Naive thymus-derived CD4-positive, alpha-beta T cell (primary cell): ENCODE results near the gene ZBTB21. TPM values are rescaled to one million over a fixed set of nuclear protein-coding genes. Genes with fewer than 3 reads are reported as not detected.
"Not testable (repeated sequence)": the region's sequence is repeated elsewhere in the genome, so short reads cannot be mapped to it uniquely, and the experiment has no call there.

Source experiments
- ATAC-seq: fragments of 150-1000 bp; cut with Tn5 transposase; 2 replicates; pipeline ENCODE4 v1.10.0; 2021; ENCODE audit warnings: mild to moderate bottlenecking, moderate library complexity
- CTCF ChIA-PET: fragments of 350-600 bp; sonication (Branson Sonifier 250); formaldehyde crosslinking; loops from one replicate; lab custom pipeline; 2021; ENCODE audit warnings: antibody characterized with exemption; lab: Charles Lee
- POLR2A ChIA-PET: fragments of 350-600 bp; sonication (Branson Sonifier 250); formaldehyde crosslinking; loops from one replicate; lab custom pipeline; 2021; ENCODE audit warnings: antibody characterized with exemption, inconsistent platforms; lab: Charles Lee
- DNase-seq, 9 donors: peaks; one replicate each; pipeline versions ENCODE4 v3.0.0 to v3.0.0-alpha.2; 2020 to 2022; ENCODE audit warnings: mixed read lengths in 1 of 9
- H3K27ac ChIP-seq: one replicate; pipeline ENCODE4 v1.7.0; 2013; ENCODE audit warnings: mild to moderate bottlenecking, low read depth, low read length, moderate library complexity
- H3K27me3 ChIP-seq, 2 donors: one replicate each; pipeline ENCODE4 v1.7.0; 2013; ENCODE audit warnings: low read length in 2 of 2, mild to moderate bottlenecking in 2 of 2, moderate library complexity in 2 of 2; ENCODE audit not compliant: control insufficient read depth in 2 of 2, insufficient read depth in 2 of 2
- H3K36me3 ChIP-seq, 3 experiments: 1 replicate in 2 of 3; 2 replicates in 1 of 3; pipeline ENCODE4 v1.7.0; 2013; ENCODE audit warnings: low read length in 3 of 3, mild to moderate bottlenecking in 3 of 3, moderate library complexity in 1 of 3; ENCODE audit not compliant: insufficient read depth in 3 of 3, control insufficient read depth in 2 of 3
- H3K4me1 ChIP-seq, 2 donors: one replicate each; pipeline ENCODE4 v1.7.0; 2013; ENCODE audit warnings: low read length in 2 of 2, mild to moderate bottlenecking in 2 of 2, moderate library complexity in 1 of 2; ENCODE audit not compliant: control insufficient read depth in 2 of 2, insufficient read depth in 2 of 2
- H3K4me3 ChIP-seq: 2 replicates; pipeline ENCODE4 v1.7.0; 2013; ENCODE audit warnings: mild to moderate bottlenecking, low read length
- H3K9me3 ChIP-seq, 3 experiments: 1 replicate in 2 of 3; 2 replicates in 1 of 3; pipeline ENCODE4 v1.7.0; 2013; ENCODE audit warnings: low read length in 3 of 3; ENCODE audit not compliant: control insufficient read depth in 2 of 3
- H3K27ac Mint-ChIP-seq, 9 donors: one replicate each; pipeline ENCODE4 v1.8.0; 2020 to 2022; ENCODE audit warnings: mixed read lengths in 9 of 9, mild to moderate bottlenecking in 8 of 9, moderate library complexity in 5 of 9, inconsistent platforms in 2 of 9
- H3K27me3 Mint-ChIP-seq, 5 donors: one replicate each; pipeline ENCODE4 v1.8.0; 2021 to 2022; ENCODE audit warnings: mixed read lengths in 5 of 5, mild to moderate bottlenecking in 1 of 5
- H3K36me3 Mint-ChIP-seq, 5 donors: one replicate each; pipeline ENCODE4 v1.8.0; 2020 to 2022; ENCODE audit warnings: mixed read lengths in 5 of 5, mild to moderate bottlenecking in 3 of 5, inconsistent platforms in 1 of 5
- H3K4me1 Mint-ChIP-seq, 7 donors: one replicate each; pipeline ENCODE4 v1.8.0; 2020 to 2022; ENCODE audit warnings: mixed read lengths in 7 of 7, mild to moderate bottlenecking in 3 of 7, inconsistent platforms in 1 of 7
- H3K4me3 Mint-ChIP-seq, 10 donors: one replicate each; pipeline ENCODE4 v1.8.0; 2020 to 2022; ENCODE audit warnings: mild to moderate bottlenecking in 10 of 10, mixed read lengths in 10 of 10, moderate library complexity in 6 of 10, inconsistent platforms in 2 of 10
- H3K9me3 Mint-ChIP-seq, 11 donors: one replicate each; pipeline ENCODE4 v1.8.0; 2020 to 2022; ENCODE audit warnings: mixed read lengths in 11 of 11, mild to moderate bottlenecking in 4 of 11, inconsistent platforms in 1 of 11, moderate library complexity in 1 of 11
- intact Hi-C, 2 donors: fragments of 100-400 bp; cut with micrococcal nuclease; formaldehyde crosslinking; loops; one replicate each; pipeline ENCODE4 v1.15.1; 2023
- polyA plus RNA-seq, 2 donors: library from polyadenylated mRNA; unstranded; fragments of 300-500 nt; fragmentation: Illumina TruSeq; gene quantifications; one replicate each; pipeline ENCODE4 v1.2.3, GENCODE V29; 2021
- total RNA-seq, 6 experiments: library from RNA in 5 of 6; stranded (reverse) in 5 of 6; gene quantifications; 1 replicate in 5 of 6; 2 replicates in 1 of 6; pipeline ENCODE4 v1.2.3 and lab custom pipeline; 2021 to 2026

ZBTB21 gene
- total and polyA plus RNA-seq, 7 experiments from 2014 or later: 4.3 to 137 (median 24.3) TPM

GRCh38 chr21:41997657-41998056 is 12.5 kb downstream of the ZBTB21 start:
- POLR2A ChIA-PET: no interaction called here

GRCh38 chr21:41995577-41995976 is 14.6 kb downstream of the ZBTB21 start:
- Mint-ChIP-seq H3K36me3 (peaks cover 19 to 82% (median 65%) of the 10 kb centered on the region in 5 donors), H3K4me3 (no peak overlapping the region), H3K27ac (no peak overlapping the region), H3K9me3 (peaks cover 0 to 15% (median 3%) of the 10 kb centered on the region in 11 donors), H3K4me1 (peaks cover 0 to 7% (median 6%) of the 10 kb centered on the region in 7 donors), H3K27me3 (no peaks in the 10 kb centered on the region)
- intact Hi-C loops: no loop called here
- no peak for DNase-seq
- Histone ChIP-seq H3K4me1 (no peaks in the 10 kb centered on the region), H3K27me3 (no peaks in the 10 kb centered on the region), H3K36me3 (peaks cover 0 to 39% (median 13%) of the 10 kb centered on the region in 3 experiments), H3K27ac (no peak overlapping the region), H3K9me3 (no peaks in the 10 kb centered on the region), H3K4me3 (no peak overlapping the region)
- POLR2A ChIA-PET: no interaction called here
- no peak for ATAC-seq
- CTCF ChIA-PET: no interaction called here

More at GRCh38 chr21:41997657-41998056, 12.5 kb downstream of the ZBTB21 start:
- Histone ChIP-seq H3K4me1 (peaks cover 2 to 10% of the 10 kb centered on the region in 2 donors), H3K36me3 (peaks cover 0 to 29% (median 10%) of the 10 kb centered on the region in 3 experiments), H3K4me3 (no peak overlapping the region), H3K27ac (no peak overlapping the region), H3K9me3 (no peaks in the 10 kb centered on the region), H3K27me3 (no peaks in the 10 kb centered on the region)
- H3K27me3 Mint-ChIP-seq: no peaks in the 10 kb centered on the region
- intact Hi-C loops: no loop called here
- H3K4me1 Mint-ChIP-seq: peaks cover 15 to 23% (median 17%) of the 10 kb centered on the region in 7 donors
- peaks cover 0 to 15% (median 3%) of the 10 kb centered on the region in 11 donors for H3K9me3 Mint-ChIP-seq
- DNase-seq: no peak
- H3K36me3 Mint-ChIP-seq: peaks cover 13 to 73% (median 64%) of the 10 kb centered on the region in 5 donors
- no peak overlapping the region for H3K4me3 Mint-ChIP-seq
- ATAC-seq: no peak
- CTCF ChIA-PET: no interaction called here
- peak overlapping the region in 1 of 9 donors; percentile 87 for H3K27ac Mint-ChIP-seq

- H3K27me3 ChIP-seq, H3K9me3 ChIP-seq, DNase-seq, H3K4me3 ChIP-seq, POLR2A ChIA-PET, intact Hi-C loops, ATAC-seq, H3K27ac ChIP-seq, H3K4me1 Mint-ChIP-seq, H3K4me1 ChIP-seq, H3K27me3 Mint-ChIP-seq, CTCF ChIA-PET, H3K27ac Mint-ChIP-seq, H3K4me3 Mint-ChIP-seq: not testable (repeated sequence)
- peaks cover 0 to 15% (median 3%) of the 10 kb centered on the region in 11 donors for H3K9me3 Mint-ChIP-seq
- H3K36me3 ChIP-seq: peaks cover 0 to 39% (median 13%) of the 10 kb centered on the region in 3 experiments
- peaks cover 19 to 76% (median 61%) of the 10 kb centered on the region in 5 donors for H3K36me3 Mint-ChIP-seq
These were observed 15.5 kb downstream of the ZBTB21 start for GRCh38 chr21:41994613-41995012.

- ATAC-seq (no peak), DNase-seq (no peak)
- Mint-ChIP-seq H3K9me3 (peaks cover 0 to 15% (median 3%) of the 10 kb centered on the region in 11 donors), H3K36me3 (peaks cover 16 to 72% (median 55%) of the 10 kb centered on the region in 5 donors), H3K4me1 (peaks cover 0 to 4% (median 0%) of the 10 kb centered on the region in 7 donors), H3K4me3 (no peak overlapping the region), H3K27me3 (no peaks in the 10 kb centered on the region), H3K27ac (no peak overlapping the region)
- intact Hi-C loops: no loop called here
- Histone ChIP-seq H3K4me3 (no peak overlapping the region), H3K27me3 (no peaks in the 10 kb centered on the region), H3K36me3 (peaks cover 0 to 39% (median 7%) of the 10 kb centered on the region in 3 experiments), H3K9me3 (no peaks in the 10 kb centered on the region), H3K27ac (no peak overlapping the region), H3K4me1 (no peaks in the 10 kb centered on the region)
- ChIA-PET POLR2A (no interaction called here), CTCF (no interaction called here)
These were observed 16.4 kb downstream of the ZBTB21 start for GRCh38 chr21:41993744-41994143.

- no peak for ATAC-seq
These were observed 17.6 kb downstream of the ZBTB21 start for GRCh38 chr21:41992576-41992975.

GRCh38 chr21:41991659-41992058 is 18.5 kb downstream of the ZBTB21 start:
- POLR2A ChIA-PET: no interaction called here
- peaks cover 0 to 39% (median 7%) of the 10 kb centered on the region in 3 experiments for H3K36me3 ChIP-seq
- no peaks in the 10 kb centered on the region for H3K27me3 Mint-ChIP-seq
- H3K4me1 ChIP-seq: no peaks in the 10 kb centered on the region
- intact Hi-C loops: no loop called here
- H3K27ac ChIP-seq: no peak overlapping the region
- H3K4me3 Mint-ChIP-seq: no peak overlapping the region
- H3K27me3 ChIP-seq: no peaks in the 10 kb centered on the region
- DNase-seq: no peak
- H3K9me3 Mint-ChIP-seq: peaks cover 0 to 14% (median 3%) of the 10 kb centered on the region in 11 donors
- H3K9me3 ChIP-seq: no peaks in the 10 kb centered on the region
- peaks cover 14 to 61% (median 44%) of the 10 kb centered on the region in 5 donors for H3K36me3 Mint-ChIP-seq
- CTCF ChIA-PET: interaction anchor here (1.1 kb wide), 1 partner anchor 126 kb away, joined by 3 read pairs; no protein-coding TSS in a partner anchor
- no peak overlapping the region for H3K4me3 ChIP-seq
- H3K4me1 Mint-ChIP-seq: peaks cover 0 to 5% (median 0%) of the 10 kb centered on the region in 7 donors
- ATAC-seq: no peak
- no peak overlapping the region for H3K27ac Mint-ChIP-seq

More at GRCh38 chr21:41992576-41992975, 17.6 kb downstream of the ZBTB21 start:
- Mint-ChIP-seq H3K9me3 (peaks cover 0 to 14% (median 3%) of the 10 kb centered on the region in 11 donors), H3K27ac (peak overlapping the region in 2 of 9 donors; percentile 25 to 36), H3K4me1 (peaks cover 0 to 4% (median 0%) of the 10 kb centered on the region in 7 donors), H3K27me3 (no peaks in the 10 kb centered on the region), H3K36me3 (peaks cover 14 to 64% (median 48%) of the 10 kb centered on the region in 5 donors), H3K4me3 (no peak overlapping the region)
- no peak for DNase-seq
- CTCF ChIA-PET: interaction anchor here (1.1 kb wide), 1 partner anchor 125 kb away, joined by 3 read pairs; no protein-coding TSS in a partner anchor
- Histone ChIP-seq H3K36me3 (peaks cover 0 to 39% (median 7%) of the 10 kb centered on the region in 3 experiments), H3K9me3 (no peaks in the 10 kb centered on the region), H3K27ac (no peak overlapping the region), H3K4me3 (no peak overlapping the region), H3K27me3 (no peaks in the 10 kb centered on the region), H3K4me1 (no peaks in the 10 kb centered on the region)
- intact Hi-C loops: no loop called here
- POLR2A ChIA-PET: no interaction called here

GRCh38 chr21:41989698-41990097 is 20.5 kb downstream of the ZBTB21 start:
- POLR2A ChIA-PET: no interaction called here

More at GRCh38 chr21:41989698-41990097, 20.5 kb downstream of the ZBTB21 start:
- peaks cover 0 to 5% (median 0%) of the 10 kb centered on the region in 5 donors for H3K27me3 Mint-ChIP-seq
- no peaks in the 10 kb centered on the region for H3K9me3 Mint-ChIP-seq
- Histone ChIP-seq H3K4me3 (no peak overlapping the region), H3K4me1 (no peaks in the 10 kb centered on the region), H3K27ac (no peak overlapping the region), H3K27me3 (no peaks in the 10 kb centered on the region), H3K36me3 (peaks cover 0 to 34% (median 7%) of the 10 kb centered on the region in 3 experiments), H3K9me3 (no peaks in the 10 kb centered on the region)
- H3K4me1 Mint-ChIP-seq: peaks cover 0 to 5% (median 0%) of the 10 kb centered on the region in 7 donors
- H3K27ac Mint-ChIP-seq: peak overlapping the region in 1 of 9 donors; percentile 43
- no peak for ATAC-seq
- DNase-seq: no peak
- no peak overlapping the region for H3K4me3 Mint-ChIP-seq
- peaks cover 8 to 42% (median 30%) of the 10 kb centered on the region in 5 donors for H3K36me3 Mint-ChIP-seq
- intact Hi-C loops: no loop called here
- CTCF ChIA-PET: no interaction called here
